Measurements from ENCODE around the gene RPS6KB2.
A peak's percentile ranks its signal among the peaks of the same experiment; 100 is the strongest.

The RPS6KB2 gene

DNA sequence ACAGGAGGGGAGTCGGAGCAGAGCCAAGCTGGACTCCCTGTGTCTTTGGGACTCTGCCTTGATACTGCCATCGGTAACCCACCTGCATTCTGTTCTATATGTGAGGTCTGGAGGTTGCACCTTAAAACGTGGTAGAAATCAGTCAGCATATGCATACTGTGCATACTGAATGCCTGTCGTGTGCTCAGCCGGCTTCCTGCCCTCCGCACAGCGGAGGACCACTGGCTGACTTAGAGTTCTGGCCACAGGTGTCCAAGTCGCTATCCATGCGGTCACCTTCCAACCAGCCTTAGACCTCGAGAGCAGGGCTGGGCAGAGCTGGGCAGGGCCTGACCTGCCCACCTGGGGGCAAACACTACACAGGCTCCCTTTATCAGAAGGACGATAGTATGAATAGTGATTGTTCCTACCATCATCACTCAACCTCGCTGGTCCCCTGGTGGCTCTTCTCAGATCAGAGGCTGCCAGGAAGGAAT lies 20.6 kb upstream of the RPS6KB2 start:
- no peak overlapping the region for H3K9ac ChIP-seq (ENCODE audit: low read length)
- H3K4me3 ChIP-seq (ENCODE audit: low read length): no peak overlapping the region
- H3K36me3 ChIP-seq (ENCODE audit: control insufficient read depth, insufficient read depth, low read length): no peaks in the 10 kb centered on the region
- no peaks in the 10 kb centered on the region for H3K9me3 ChIP-seq (ENCODE audit: control insufficient read depth, low read length)
- H3K27me3 ChIP-seq (ENCODE audit: control insufficient read depth, insufficient read depth, low read length): peaks cover 13% of the 10 kb centered on the region
- H3K4me1 ChIP-seq (ENCODE audit: control insufficient read depth, insufficient read depth, low read length): peaks cover 23% of the 10 kb centered on the region

DNA sequence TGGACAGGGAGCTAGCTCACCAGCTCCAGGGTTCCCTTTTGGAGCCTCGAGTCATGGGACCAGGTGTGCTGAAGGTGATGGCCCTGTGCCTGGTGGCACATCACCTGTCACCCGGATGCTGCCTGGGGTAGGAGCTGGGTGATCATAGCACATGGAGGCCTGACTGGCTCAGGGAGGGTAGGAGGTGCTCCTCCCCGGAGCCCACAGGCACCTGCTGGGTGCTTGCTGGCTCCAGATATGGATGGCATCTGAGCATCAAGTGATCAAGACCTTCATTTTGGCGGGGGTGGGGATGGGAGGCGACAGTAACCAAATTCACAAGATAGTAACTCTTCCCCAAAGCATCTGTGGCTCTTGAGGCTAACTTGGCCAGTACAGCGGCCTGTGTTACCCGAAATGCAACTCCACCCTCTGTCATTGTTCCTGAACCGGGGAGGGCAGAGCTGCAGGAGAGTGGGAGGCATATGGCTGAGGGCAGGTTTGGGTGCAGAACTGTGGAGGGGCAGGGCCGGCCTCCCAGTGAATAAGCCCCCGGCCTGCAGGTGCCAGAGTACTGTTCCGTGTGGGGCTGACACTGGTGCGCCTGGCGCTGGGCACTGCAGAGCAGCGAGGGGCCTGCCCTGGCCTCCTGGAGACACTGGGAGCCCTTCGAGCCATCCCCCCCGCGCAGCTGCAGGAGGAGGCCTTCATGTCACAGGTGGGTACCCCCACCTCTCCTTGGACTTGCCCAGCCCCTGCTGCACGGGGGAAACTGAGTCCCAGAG lies 19.7 kb upstream of the RPS6KB2 start:
- H3K36me3 ChIP-seq (ENCODE audit: control insufficient read depth, insufficient read depth, low read length): no peaks in the 10 kb centered on the region
- H3K4me1 ChIP-seq (ENCODE audit: control insufficient read depth, insufficient read depth, low read length): peaks cover 27% of the 10 kb centered on the region
- H3K9me3 ChIP-seq (ENCODE audit: control insufficient read depth, low read length): no peaks in the 10 kb centered on the region
- no peak overlapping the region for H3K4me3 ChIP-seq (ENCODE audit: low read length)
- peaks cover 13% of the 10 kb centered on the region for H3K27me3 ChIP-seq (ENCODE audit: control insufficient read depth, insufficient read depth, low read length)
- H3K9ac ChIP-seq (ENCODE audit: low read length): no peak overlapping the region

DNA sequence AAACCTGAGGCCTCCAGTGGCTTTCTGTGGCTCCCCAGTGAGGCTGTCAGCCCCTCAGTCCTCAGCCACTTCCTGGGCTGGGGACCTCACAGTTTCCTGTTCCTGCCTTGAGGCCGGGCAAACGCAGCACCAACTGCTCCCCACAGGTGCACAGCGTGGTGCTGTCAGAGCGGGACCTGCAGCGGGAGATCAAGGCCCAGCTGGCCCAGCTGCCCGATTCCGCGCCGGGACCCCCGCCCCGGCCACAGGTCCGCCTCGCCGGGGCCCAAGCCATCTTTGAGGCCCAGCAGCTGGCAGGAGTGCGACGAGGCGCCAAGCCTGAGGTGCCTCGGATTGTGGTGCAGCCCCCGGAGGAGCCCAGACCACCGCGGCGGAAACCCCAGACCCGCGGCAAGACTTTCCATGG lies 19.0 kb upstream of the RPS6KB2 start:
- Histone ChIP-seq H3K4me3 (ENCODE audit: low read length) (no peak overlapping the region), H3K36me3 (ENCODE audit: control insufficient read depth, insufficient read depth, low read length) (no peaks in the 10 kb centered on the region), H3K27me3 (ENCODE audit: control insufficient read depth, insufficient read depth, low read length) (peaks cover 13% of the 10 kb centered on the region), H3K9me3 (ENCODE audit: control insufficient read depth, low read length) (no peaks in the 10 kb centered on the region), H3K9ac (ENCODE audit: low read length) (peak overlapping the region; percentile 37), H3K4me1 (ENCODE audit: control insufficient read depth, insufficient read depth, low read length) (peaks cover 29% of the 10 kb centered on the region)

DNA sequence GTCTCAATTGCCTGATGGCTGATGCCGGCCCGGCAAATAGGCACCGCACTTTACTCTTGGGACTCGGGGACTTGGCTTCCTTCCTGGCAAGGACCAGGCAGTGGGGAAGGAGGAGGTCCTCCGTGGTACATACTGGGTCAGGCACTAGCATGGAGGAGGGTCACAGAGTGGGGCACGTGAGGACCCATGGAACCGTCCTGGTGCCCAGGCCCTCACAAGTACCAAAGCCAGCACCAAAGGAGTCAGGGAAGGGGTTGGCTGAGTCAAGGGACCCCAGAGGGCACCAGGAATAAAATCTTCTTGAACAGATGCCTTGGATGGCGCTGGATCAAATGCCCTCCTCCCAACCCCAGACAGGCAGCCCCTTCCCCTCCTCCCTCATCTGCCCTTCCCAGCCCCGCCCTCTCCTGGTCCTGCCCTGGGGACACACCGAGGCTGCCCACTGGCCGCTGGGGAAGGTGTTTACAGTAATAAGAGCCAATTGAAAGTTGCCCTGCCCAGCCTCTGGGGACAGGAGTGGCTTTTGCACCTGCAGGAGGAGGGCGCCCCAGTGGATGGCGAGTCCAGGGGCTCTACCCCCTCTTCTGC lies 18.4 kb upstream of the RPS6KB2 start:
- Histone ChIP-seq H3K4me1 (ENCODE audit: control insufficient read depth, insufficient read depth, low read length) (peaks cover 33% of the 10 kb centered on the region), H3K4me3 (ENCODE audit: low read length) (no peak overlapping the region)

DNA sequence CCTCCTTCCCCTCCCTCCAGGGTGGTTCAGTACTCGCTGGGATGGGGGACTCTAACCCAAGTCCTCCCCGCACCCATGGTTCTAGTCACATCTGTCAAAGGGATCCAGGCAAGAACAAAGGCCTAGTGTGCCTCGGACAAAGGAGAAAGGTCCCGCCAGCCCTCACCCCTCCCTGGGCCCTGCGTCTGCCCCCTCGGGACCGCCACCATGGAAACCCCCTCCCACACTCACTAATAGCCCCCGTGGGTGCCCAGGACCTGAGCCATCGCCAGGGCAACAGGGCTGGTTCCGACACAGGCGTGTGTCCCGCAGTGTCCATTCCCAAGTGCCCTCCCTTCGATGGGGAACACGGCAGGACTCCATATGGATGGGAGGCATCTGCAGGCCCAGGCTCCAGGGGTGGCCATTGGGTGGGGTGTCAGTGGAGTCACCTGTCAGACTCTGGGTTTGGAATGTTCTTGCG lies 17.9 kb upstream of the RPS6KB2 start:
- H3K4me3 ChIP-seq (ENCODE audit: low read length): no peak overlapping the region
- no peaks in the 10 kb centered on the region for H3K9me3 ChIP-seq (ENCODE audit: control insufficient read depth, low read length)
- peaks cover 17% of the 10 kb centered on the region for H3K27me3 ChIP-seq (ENCODE audit: control insufficient read depth, insufficient read depth, low read length)
- peaks cover 36% of the 10 kb centered on the region for H3K4me1 ChIP-seq (ENCODE audit: control insufficient read depth, insufficient read depth, low read length)
- H3K36me3 ChIP-seq (ENCODE audit: control insufficient read depth, insufficient read depth, low read length): no peaks in the 10 kb centered on the region
- no peak overlapping the region for H3K9ac ChIP-seq (ENCODE audit: low read length)

More for the DNA sequence above, 18.4 kb upstream of the RPS6KB2 start:
- Histone ChIP-seq H3K9ac (ENCODE audit: low read length) (peak overlapping the region; percentile 37), H3K36me3 (ENCODE audit: control insufficient read depth, insufficient read depth, low read length) (no peaks in the 10 kb centered on the region), H3K27me3 (ENCODE audit: control insufficient read depth, insufficient read depth, low read length) (peaks cover 13% of the 10 kb centered on the region), H3K9me3 (ENCODE audit: control insufficient read depth, low read length) (no peaks in the 10 kb centered on the region)

DNA sequence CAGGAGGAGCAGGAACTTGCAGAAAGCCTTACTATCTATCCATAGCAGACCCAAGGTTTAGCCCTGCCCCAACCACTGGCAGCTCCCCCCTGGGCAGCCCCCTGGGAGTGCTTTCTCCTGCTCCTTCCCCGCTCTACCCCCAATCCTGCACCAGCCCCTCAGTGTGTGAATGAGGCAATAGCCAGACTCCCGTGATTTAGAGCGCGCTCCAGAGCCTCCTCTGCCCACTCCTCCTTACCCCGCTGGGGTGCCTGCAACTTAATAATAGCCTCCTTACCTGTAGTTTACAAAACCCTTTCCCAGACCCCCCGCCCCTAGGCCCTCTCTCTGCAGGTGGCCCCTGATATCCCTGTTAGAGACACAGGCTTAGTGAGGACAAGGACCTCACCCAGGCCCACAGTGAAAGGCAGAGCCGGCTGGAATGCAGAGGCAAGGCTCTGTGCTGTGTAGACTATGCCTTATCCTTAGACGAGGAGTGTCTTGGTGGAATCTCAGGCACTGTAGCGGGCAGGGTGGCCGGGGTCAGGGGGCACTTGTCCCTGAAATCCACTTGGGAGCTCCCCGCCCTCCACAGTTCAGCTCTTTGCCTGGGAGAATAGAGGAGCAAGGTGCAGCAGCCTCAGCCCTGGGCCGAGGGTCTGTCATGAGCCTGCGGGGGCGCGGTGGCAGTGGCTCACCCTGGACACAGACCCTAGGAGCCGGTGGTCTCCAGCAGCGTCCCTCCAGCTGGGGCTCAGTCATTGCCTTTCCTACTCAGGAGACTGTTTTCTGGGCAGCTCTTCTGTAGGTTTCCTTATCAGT lies 17.1 kb upstream of the RPS6KB2 start:
- Histone ChIP-seq H3K4me1 (ENCODE audit: control insufficient read depth, insufficient read depth, low read length) (peaks cover 41% of the 10 kb centered on the region), H3K4me3 (ENCODE audit: low read length) (no peak overlapping the region), H3K9me3 (ENCODE audit: control insufficient read depth, low read length) (no peaks in the 10 kb centered on the region), H3K36me3 (ENCODE audit: control insufficient read depth, insufficient read depth, low read length) (no peaks in the 10 kb centered on the region), H3K9ac (ENCODE audit: low read length) (no peak overlapping the region), H3K27me3 (ENCODE audit: control insufficient read depth, insufficient read depth, low read length) (peaks cover 16% of the 10 kb centered on the region)

DNA sequence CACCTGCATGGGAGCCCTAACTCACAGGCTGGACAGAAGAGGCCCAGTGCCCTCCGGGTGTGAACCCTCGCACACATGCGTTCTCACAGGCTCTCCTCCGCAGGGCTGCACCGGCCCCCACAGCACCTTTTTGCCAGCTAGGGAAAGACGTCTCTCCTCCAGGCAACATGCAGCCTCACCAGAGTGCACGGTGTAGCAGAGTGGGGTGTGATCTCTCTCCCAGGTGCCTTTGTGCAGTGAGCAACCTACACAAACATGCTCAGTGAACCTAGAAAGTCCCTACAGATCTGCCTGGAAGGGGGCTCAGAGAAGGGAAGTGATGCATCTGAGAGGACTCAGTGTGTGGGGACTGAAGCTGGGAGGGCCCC lies 16.5 kb upstream of the RPS6KB2 start:
- H3K4me1 ChIP-seq (ENCODE audit: control insufficient read depth, insufficient read depth, low read length): peaks cover 47% of the 10 kb centered on the region
- no peaks in the 10 kb centered on the region for H3K36me3 ChIP-seq (ENCODE audit: control insufficient read depth, insufficient read depth, low read length)
- no peak overlapping the region for H3K4me3 ChIP-seq (ENCODE audit: low read length)
- no peak overlapping the region for H3K9ac ChIP-seq (ENCODE audit: low read length)
- H3K9me3 ChIP-seq (ENCODE audit: control insufficient read depth, low read length): no peaks in the 10 kb centered on the region
- peaks cover 14% of the 10 kb centered on the region for H3K27me3 ChIP-seq (ENCODE audit: control insufficient read depth, insufficient read depth, low read length)

DNA sequence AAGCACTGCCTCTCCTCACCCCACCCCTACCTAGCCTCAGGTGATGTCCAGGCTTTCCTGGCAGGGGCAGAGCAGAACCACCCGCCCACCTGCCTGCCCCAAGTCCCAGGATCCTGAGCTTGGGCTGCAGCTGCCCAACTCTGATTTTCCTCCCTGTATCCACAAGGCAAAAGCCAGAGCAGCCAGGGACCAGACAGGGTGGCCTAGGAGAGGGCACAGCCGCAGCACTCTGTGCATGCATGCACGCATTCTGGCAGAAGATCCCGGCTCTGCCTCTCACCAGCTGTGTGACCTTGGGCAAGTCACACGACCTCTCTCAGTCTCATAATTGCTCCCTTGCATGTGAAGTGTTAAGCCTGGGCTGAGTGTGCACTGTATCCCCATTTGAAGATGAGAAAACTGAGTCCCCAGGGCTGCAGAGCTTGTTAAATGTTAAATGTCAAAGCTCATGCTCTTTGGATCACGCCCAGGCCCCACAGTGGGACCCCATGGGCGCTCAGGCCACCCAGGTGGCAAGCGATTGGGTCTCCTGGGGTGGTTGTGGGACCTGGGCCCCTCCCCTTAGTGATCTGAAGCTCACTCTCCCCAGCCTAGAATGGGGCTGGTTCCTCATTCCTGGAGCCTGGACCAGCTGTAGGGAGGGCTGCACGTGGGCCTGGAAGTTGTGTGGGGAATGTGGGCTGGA lies 15.7 kb upstream of the RPS6KB2 start:
- H3K36me3 ChIP-seq (ENCODE audit: control insufficient read depth, insufficient read depth, low read length): no peaks in the 10 kb centered on the region
- H3K9me3 ChIP-seq (ENCODE audit: control insufficient read depth, low read length): no peaks in the 10 kb centered on the region
- H3K9ac ChIP-seq (ENCODE audit: low read length): no peak overlapping the region
- no peak overlapping the region for H3K4me3 ChIP-seq (ENCODE audit: low read length)
- peaks cover 14% of the 10 kb centered on the region for H3K27me3 ChIP-seq (ENCODE audit: control insufficient read depth, insufficient read depth, low read length)
- H3K4me1 ChIP-seq (ENCODE audit: control insufficient read depth, insufficient read depth, low read length): peaks cover 52% of the 10 kb centered on the region

DNA sequence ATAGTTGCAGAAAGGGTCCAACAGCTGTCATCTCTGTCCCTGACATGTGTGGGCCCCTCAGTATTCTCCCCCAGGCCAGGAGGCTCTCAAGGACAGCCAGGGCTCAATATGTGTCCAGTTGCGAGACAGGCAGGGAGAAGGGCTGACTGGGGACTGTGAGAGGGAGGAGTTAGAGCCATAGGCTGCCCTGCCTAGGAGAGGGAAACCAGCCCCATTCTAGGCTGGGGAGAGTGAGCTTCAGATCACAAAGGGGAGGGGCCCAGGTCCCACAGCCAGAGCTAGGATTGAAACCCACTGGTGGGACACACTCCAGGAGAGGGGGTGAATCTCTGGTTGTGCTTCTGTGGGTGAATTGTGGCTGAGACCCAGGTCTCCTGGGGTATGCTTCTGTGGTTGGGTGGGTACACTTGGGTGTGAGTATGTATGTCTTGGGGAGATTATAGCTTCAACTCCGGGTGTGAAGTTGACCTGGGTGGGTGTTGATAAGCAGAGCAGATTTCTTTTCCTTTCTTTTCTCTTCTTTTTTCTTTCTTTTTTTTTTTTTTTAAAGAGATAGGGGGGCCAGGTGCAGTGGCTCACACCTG lies 14.9 kb upstream of the RPS6KB2 start:
- no peak overlapping the region for H3K9ac ChIP-seq (ENCODE audit: low read length)
- H3K36me3 ChIP-seq (ENCODE audit: control insufficient read depth, insufficient read depth, low read length): no peaks in the 10 kb centered on the region
- H3K27me3 ChIP-seq (ENCODE audit: control insufficient read depth, insufficient read depth, low read length): peaks cover 14% of the 10 kb centered on the region
- no peak overlapping the region for H3K4me3 ChIP-seq (ENCODE audit: low read length)
- H3K4me1 ChIP-seq (ENCODE audit: control insufficient read depth, insufficient read depth, low read length): peaks cover 52% of the 10 kb centered on the region
- H3K9me3 ChIP-seq (ENCODE audit: control insufficient read depth, low read length): no peaks in the 10 kb centered on the region

DNA sequence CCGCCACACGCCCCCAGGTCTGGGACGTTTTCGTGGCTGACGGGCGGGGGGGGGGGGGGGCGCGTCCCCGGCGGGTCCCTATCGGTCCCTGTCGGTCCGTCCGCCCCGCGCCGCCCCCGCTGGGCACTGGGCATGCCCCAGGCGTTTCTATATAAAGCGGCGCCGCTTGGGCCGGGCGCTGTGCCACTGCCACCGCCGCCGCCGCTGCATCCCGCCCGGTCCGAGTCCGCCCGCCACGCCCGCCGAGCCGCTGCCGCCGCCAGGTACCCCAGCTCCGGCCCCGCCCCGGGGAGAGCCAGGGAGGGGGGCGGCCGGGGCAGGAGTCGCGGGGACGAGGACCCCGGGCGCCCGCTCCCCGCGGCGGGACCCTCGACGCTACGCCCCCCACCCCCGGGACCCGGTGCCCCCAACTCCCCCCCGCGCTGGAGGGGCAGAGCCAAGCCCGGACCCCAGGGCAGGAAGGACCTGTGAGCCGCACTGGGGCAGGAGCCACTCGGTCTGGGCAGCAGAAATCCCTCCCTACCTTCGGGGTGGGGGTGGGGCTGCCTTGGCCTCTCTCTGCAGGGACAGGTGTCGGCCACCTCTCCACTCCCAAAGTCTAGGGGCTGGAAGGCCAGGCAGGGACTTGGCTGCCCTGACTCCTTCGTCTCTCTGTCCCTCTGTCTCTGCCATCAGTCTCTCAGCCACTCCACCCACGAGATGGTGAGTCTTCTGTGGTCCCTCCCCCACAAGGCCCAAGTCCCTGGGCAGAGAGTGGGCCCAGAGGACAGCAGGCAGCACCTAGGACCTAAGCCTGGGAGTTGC lies 12.6 kb upstream of the RPS6KB2 start, which contains the start of gene CARNS1:
Gene CARNS1, plus strand, starts transcription at position 178 of the 804 bp plus-strand sequence. Its CDS starts 522 bp downstream, at position 700.
- Histone ChIP-seq H3K36me3 (ENCODE audit: control insufficient read depth, insufficient read depth, low read length) (no peaks in the 10 kb centered on the region), H3K27me3 (ENCODE audit: control insufficient read depth, insufficient read depth, low read length) (peaks cover 11% of the 10 kb centered on the region), H3K9ac (ENCODE audit: low read length) (no peak within 1 kb of the TSS), H3K4me1 (ENCODE audit: control insufficient read depth, insufficient read depth, low read length) (peaks cover 56% of the 10 kb centered on the region), H3K4me3 (ENCODE audit: low read length) (no peak within 1 kb of the TSS), H3K9me3 (ENCODE audit: control insufficient read depth, low read length) (no peaks in the 10 kb centered on the region)
